Duodenal mucosa (tissue), 2 donors: ENCODE results near the gene RAB11FIP4.
A peak's percentile ranks its signal among the peaks of the same experiment; 100 is the strongest.

ENCODE experiments used
- H3K27ac ChIP-seq: one replicate; pipeline ENCODE4 v1.7.0; 2013; ENCODE audit warnings: low read depth, low read length
- H3K27me3 ChIP-seq, 2 donors: one replicate each; pipeline ENCODE4 v1.7.0; 2013; ENCODE audit warnings: low read length in 2 of 2, control low read depth in 1 of 2; ENCODE audit not compliant: insufficient read depth in 2 of 2, control insufficient read depth in 1 of 2
- H3K36me3 ChIP-seq, 2 donors: one replicate each; pipeline ENCODE4 v1.7.0; 2013; ENCODE audit warnings: low read length in 2 of 2, control low read depth in 1 of 2; ENCODE audit not compliant: insufficient read depth in 2 of 2, control insufficient read depth in 1 of 2
- H3K4me1 ChIP-seq, 2 donors: one replicate each; pipeline ENCODE4 v1.7.0; 2013; ENCODE audit warnings: low read length in 2 of 2, control low read depth in 1 of 2; ENCODE audit not compliant: insufficient read depth in 2 of 2, control insufficient read depth in 1 of 2
- H3K4me3 ChIP-seq, 2 donors: one replicate each; pipeline ENCODE4 v1.7.0; 2013; ENCODE audit warnings: low read length in 2 of 2, low read depth in 1 of 2
- H3K9ac ChIP-seq, 2 donors: one replicate each; pipeline ENCODE4 v1.7.0; 2013; ENCODE audit warnings: low read length in 2 of 2, low read depth in 1 of 2
- H3K9me3 ChIP-seq, 2 donors: one replicate each; pipeline ENCODE4 v1.7.0; 2013; ENCODE audit warnings: low read length in 2 of 2, control low read depth in 1 of 2; ENCODE audit not compliant: control insufficient read depth in 1 of 2

RAB11FIP4 gene

GRCh38 chr17:31510308-31511194 is 119.1 kb downstream of the RAB11FIP4 start:
- Histone ChIP-seq H3K4me1 (peaks cover 39 to 43% of the 10 kb centered on the region in 2 donors), H3K36me3 (peaks cover 0 to 7% of the 10 kb centered on the region in 2 donors), H3K9ac (peak overlapping the region; percentile 10 to 14), H3K27me3 (no peaks in the 10 kb centered on the region), H3K4me3 (peak overlapping the region; percentile 29 to 42), H3K27ac (no peak overlapping the region), H3K9me3 (no peaks in the 10 kb centered on the region)

DNA sequence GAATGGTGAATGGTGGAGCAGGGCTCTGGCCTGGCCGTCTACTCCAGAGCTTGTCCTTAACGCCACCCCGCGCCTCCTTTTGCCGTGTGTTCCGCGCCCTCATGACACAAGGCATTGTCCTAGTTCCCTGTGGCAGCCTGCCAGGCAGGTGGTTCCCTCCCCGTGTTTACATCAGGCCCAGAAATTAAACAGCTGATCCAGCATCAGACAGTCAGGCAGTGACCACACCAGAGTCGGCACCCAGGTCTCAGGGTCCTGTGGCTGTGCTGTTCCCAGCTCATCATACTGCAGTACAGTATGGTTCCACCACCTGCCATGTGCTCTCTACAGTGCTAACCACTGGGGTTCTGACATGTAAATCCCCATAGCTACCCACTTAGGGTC is 119.7 kb downstream of the RAB11FIP4 start:
- Histone ChIP-seq H3K4me3 (no peak overlapping the region), H3K9ac (no peak overlapping the region), H3K36me3 (peaks cover 0 to 7% of the 10 kb centered on the region in 2 donors), H3K27ac (peak overlapping the region; percentile 13), H3K27me3 (no peaks in the 10 kb centered on the region), H3K4me1 (peaks cover 39 to 43% of the 10 kb centered on the region in 2 donors), H3K9me3 (no peaks in the 10 kb centered on the region)

DNA sequence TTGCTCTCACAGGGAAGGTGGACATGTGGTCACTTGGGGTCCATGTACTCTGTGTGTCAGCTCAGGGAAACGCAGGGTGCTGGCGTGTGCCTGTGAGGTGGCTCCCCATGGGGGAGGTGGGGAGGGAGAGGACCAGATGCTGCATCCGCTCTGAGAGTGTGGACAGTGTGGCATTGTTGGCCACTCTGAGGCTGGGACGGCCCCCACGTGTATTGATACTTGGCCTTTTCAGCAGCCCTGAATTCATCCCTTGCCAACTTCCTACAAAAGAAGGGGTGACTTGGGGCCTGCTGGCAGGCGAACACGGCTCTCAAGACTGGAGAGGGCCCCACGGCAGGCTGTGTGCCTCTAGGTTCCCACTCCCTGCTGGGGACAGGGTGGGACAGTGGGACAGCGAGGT is 120.1 kb downstream of the RAB11FIP4 start:
- Histone ChIP-seq H3K4me1 (peaks cover 39 to 43% of the 10 kb centered on the region in 2 donors), H3K4me3 (no peak overlapping the region), H3K9me3 (no peaks in the 10 kb centered on the region), H3K27me3 (no peaks in the 10 kb centered on the region), H3K9ac (no peak overlapping the region), H3K36me3 (peaks cover 0 to 7% of the 10 kb centered on the region in 2 donors), H3K27ac (peak overlapping the region; percentile 13)

- no peak overlapping the region for H3K27ac ChIP-seq
- H3K4me3 ChIP-seq: no peak overlapping the region
- H3K4me1 ChIP-seq: peaks cover 39 to 43% of the 10 kb centered on the region in 2 donors
- peaks cover 0 to 7% of the 10 kb centered on the region in 2 donors for H3K36me3 ChIP-seq
- H3K9ac ChIP-seq: no peak overlapping the region
- no peaks in the 10 kb centered on the region for H3K9me3 ChIP-seq
- no peaks in the 10 kb centered on the region for H3K27me3 ChIP-seq
Observed at GRCh38 chr17:31512104-31512740, 120.7 kb downstream of the RAB11FIP4 start.

DNA sequence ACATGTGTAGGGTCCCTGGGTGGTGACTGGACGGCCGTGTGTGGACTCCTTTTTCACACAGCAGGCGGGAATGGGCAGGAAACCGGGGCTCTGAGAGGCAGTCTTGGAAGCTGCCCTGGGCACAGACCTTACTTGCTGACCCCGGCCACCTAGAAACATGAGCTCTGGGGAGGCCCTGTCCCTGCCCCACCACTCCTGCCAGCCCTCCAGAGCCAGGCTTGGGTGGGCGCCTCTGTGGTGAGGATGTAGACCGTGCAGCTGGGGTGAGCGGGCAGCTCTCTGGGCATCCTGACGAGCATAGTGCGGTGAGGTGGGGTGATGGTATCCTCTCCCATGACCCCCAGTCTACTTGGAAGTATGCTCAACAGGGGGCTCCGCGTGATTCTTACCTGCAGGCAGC is 121.3 kb downstream of the RAB11FIP4 start:
- Histone ChIP-seq H3K9me3 (no peaks in the 10 kb centered on the region), H3K27ac (no peak overlapping the region), H3K4me3 (no peak overlapping the region), H3K9ac (no peak overlapping the region), H3K27me3 (no peaks in the 10 kb centered on the region), H3K36me3 (peaks cover 0 to 7% of the 10 kb centered on the region in 2 donors), H3K4me1 (peaks cover 38 to 42% of the 10 kb centered on the region in 2 donors)

DNA sequence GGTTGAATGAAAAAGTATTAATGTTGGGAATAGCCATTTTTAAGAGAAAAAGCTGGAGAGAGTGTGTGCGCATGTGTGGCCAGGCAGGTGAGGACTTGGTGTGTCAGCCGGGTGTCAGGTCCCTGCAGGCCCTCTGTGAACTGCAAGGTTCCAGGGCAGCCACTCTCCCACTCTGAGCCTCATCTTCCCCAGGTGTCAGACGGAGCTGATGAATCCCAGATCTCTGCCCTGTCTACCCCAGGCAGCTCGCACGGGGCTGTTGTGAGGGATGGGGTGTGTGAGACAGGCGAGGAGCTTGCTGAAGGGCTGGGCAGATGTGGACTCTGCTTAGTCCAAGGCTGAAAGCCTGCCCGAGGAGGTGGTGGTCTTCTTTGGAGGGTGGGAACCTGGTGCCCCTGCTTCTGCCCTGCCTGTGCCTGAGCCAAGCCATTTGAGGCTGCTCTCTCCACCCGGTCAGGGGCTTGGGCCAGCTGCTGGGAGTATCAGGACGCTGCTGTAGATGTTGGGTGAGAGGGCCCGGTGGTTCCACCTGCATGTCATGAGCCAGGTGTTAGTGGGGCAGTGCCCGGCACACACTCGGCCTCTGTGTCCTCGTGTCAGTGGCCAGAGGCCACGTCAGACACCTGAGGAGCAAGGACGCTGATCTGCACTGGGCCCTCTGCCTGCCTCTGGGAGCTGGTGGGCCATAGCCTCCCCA is 122.4 kb downstream of the RAB11FIP4 start:
- no peak overlapping the region for H3K9ac ChIP-seq
- no peaks in the 10 kb centered on the region for H3K9me3 ChIP-seq
- H3K4me3 ChIP-seq: no peak overlapping the region
- peaks cover 0 to 10% of the 10 kb centered on the region in 2 donors for H3K36me3 ChIP-seq
- no peaks in the 10 kb centered on the region for H3K27me3 ChIP-seq
- no peak overlapping the region for H3K27ac ChIP-seq
- peaks cover 27 to 31% of the 10 kb centered on the region in 2 donors for H3K4me1 ChIP-seq

GRCh38 chr17:31515267-31515666 is 123.8 kb downstream of the RAB11FIP4 start:
- no peak overlapping the region for H3K4me3 ChIP-seq
- H3K9ac ChIP-seq: no peak overlapping the region
- H3K36me3 ChIP-seq: peaks cover 0 to 15% of the 10 kb centered on the region in 2 donors
- H3K4me1 ChIP-seq: peaks cover 13 to 17% of the 10 kb centered on the region in 2 donors
- no peaks in the 10 kb centered on the region for H3K27me3 ChIP-seq
- H3K27ac ChIP-seq: no peak overlapping the region
- H3K9me3 ChIP-seq: no peaks in the 10 kb centered on the region

DNA sequence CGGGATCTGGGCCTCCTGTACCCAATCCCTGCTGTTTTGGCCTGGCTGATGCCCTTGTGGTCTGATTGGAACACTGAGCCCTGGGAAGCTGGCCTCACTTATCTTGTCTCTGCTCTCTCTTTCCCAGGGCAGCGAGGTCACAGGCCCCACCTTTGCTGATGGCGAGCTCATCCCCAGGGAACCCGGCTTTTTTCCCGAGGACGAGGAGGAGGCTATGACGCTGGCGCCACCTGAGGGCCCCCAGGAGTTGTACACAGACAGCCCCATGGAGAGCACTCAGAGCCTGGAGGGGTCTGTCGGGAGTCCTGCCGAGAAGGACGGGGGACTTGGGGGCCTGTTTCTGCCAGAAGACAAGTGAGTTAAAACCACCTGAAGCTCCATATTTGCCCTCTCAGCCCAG is 126.0 kb downstream of the RAB11FIP4 start:
- no peaks in the 10 kb centered on the region for H3K27me3 ChIP-seq
- no peak overlapping the region for H3K27ac ChIP-seq
- H3K4me3 ChIP-seq: no peak overlapping the region
- H3K36me3 ChIP-seq: peaks cover 3 to 29% of the 10 kb centered on the region in 2 donors
- H3K4me1 ChIP-seq: peaks cover 0 to 6% of the 10 kb centered on the region in 2 donors
- no peaks in the 10 kb centered on the region for H3K9me3 ChIP-seq
- H3K9ac ChIP-seq: no peak overlapping the region

- peaks cover 12 to 38% of the 10 kb centered on the region in 2 donors for H3K36me3 ChIP-seq
- no peak overlapping the region for H3K4me3 ChIP-seq
- H3K9ac ChIP-seq: no peak overlapping the region
- H3K27ac ChIP-seq: no peak overlapping the region
- H3K4me1 ChIP-seq: peaks cover 0 to 6% of the 10 kb centered on the region in 2 donors
- H3K27me3 ChIP-seq: no peaks in the 10 kb centered on the region
- no peaks in the 10 kb centered on the region for H3K9me3 ChIP-seq
Observed at GRCh38 chr17:31518478-31518877, 127.0 kb downstream of the RAB11FIP4 start.
